ENCODE measurements around the gene SCNN1A.
A peak's percentile ranks its signal among the peaks of the same experiment; 100 is the strongest.

SCNN1A gene

DNA sequence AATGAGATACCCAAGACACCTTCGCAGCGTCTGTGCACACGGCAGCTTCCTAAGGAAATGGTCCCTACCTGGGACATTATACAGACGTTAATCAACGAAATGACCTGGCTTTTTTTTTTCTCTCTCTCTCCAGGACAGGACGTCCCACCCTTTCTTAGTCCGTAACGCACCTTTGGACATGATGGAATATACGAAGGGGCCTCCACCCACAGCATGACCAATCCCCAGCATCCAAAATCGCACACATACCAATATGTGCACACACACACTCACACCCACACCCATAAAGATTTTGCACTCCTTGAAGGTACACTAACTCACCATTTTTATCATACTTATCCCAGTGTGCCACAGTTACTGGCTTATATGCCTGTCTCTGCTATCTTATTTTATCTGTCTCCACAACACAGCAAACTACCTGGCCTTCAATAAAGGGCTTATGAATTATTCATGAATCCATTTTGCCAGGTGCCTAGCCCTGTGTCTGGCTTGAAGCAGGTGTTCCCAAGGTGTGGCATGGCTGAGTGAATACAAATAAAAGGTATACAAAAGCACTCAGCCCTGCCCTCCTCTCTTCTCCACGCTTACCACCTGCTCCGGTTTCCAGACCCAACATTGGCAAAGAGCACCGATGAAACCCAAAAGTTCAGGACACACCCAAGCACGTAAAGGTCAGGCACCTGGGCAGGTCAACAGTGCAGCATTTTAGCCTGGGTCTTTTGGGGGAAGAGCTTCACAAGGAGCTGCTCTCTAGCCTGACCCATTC, 2.2 kb downstream of the SCNN1A start:
- ATAC-seq = no peak

DNA sequence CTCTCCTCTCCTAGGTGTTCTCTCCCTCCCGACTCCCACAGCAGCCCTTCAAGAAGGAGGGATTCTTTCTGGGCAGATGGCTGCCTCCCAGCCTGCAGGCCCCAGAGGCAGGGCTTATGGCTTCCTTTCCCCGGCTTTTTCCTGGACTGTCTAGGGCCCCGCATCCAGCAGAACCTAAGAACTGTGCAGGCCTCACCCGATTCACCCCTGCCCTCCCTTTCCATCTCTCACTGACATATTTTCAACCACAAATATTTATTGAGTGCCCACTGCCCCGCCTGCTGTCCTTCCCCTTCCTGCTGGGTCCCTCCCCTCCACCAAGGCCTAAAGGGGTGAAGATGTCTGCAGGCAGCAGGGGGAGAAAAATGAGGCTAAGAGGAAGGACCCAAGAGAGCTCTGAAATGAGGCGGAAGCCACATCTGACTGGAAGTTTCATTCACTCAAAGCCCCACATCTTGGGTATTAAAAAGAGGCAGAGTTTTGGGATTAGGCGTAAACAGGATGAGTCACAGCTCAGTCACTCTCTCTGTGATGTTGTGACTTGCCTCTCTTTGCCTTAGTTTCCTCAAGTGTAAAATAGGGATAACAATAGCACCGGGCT, 2.9 kb downstream of the SCNN1A start:
- peak; percentile 83 for ATAC-seq
- TF ChIP-seq ZNF565 (CRISPR knock-in tag; conservative IDR thresholded peaks at IDR 0.05; ENCODE audit: low read depth) (no peak), ZC3H10 (CRISPR knock-in tag; IDR thresholded peaks at IDR 0.05) (no peak)

More for the DNA sequence above, 2.2 kb downstream of the SCNN1A start:
- TF ChIP-seq, protein P1, sequence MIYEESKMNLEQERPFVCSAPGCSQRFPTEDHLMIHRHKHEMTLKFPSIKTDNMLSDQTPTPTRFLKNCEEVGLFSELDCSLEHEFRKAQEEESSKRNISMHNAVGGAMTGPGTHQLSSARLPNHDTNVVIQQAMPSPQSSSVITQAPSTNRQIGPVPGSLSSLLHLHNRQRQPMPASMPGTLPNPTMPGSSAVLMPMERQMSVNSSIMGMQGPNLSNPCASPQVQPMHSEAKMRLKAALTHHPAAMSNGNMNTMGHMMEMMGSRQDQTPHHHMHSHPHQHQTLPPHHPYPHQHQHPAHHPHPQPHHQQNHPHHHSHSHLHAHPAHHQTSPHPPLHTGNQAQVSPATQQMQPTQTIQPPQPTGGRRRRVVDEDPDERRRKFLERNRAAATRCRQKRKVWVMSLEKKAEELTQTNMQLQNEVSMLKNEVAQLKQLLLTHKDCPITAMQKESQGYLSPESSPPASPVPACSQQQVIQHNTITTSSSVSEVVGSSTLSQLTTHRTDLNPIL (CRISPR knock-in tag; IDR thresholded peaks at IDR 0.05; ENCODE audit: low read depth) = no peak
- TF ChIP-seq, protein P2, sequence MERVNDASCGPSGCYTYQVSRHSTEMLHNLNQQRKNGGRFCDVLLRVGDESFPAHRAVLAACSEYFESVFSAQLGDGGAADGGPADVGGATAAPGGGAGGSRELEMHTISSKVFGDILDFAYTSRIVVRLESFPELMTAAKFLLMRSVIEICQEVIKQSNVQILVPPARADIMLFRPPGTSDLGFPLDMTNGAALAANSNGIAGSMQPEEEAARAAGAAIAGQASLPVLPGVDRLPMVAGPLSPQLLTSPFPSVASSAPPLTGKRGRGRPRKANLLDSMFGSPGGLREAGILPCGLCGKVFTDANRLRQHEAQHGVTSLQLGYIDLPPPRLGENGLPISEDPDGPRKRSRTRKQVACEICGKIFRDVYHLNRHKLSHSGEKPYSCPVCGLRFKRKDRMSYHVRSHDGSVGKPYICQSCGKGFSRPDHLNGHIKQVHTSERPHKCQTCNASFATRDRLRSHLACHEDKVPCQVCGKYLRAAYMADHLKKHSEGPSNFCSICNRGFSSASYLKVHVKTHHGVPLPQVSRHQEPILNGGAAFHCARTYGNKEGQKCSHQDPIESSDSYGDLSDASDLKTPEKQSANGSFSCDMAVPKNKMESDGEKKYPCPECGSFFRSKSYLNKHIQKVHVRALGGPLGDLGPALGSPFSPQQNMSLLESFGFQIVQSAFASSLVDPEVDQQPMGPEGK (CRISPR knock-in tag; IDR thresholded peaks at IDR 0.05; ENCODE audit: borderline replicate concordance) = no peak
- TF ChIP-seq ZFP3 (CRISPR knock-in tag; IDR thresholded peaks at IDR 0.05) (no peak), ZNF565 (CRISPR knock-in tag; conservative IDR thresholded peaks at IDR 0.05; ENCODE audit: low read depth) (no peak), PPARA (CRISPR knock-in tag; IDR thresholded peaks at IDR 0.05; ENCODE audit: borderline replicate concordance) (no peak), ISL1 (CRISPR knock-in tag; IDR thresholded peaks at IDR 0.05) (no peak), OSR1 (CRISPR knock-in tag; IDR thresholded peaks at IDR 0.05) (no peak), ARNTL (CRISPR knock-in tag; IDR thresholded peaks at IDR 0.05; ENCODE audit: borderline replicate concordance, low read depth) (no peak), ZC3H10 (CRISPR knock-in tag; IDR thresholded peaks at IDR 0.05) (no peak), TCF4 (CRISPR knock-in tag; IDR thresholded peaks at IDR 0.05; ENCODE audit: borderline replicate concordance) (no peak), ESRRG (CRISPR knock-in tag; IDR thresholded peaks at IDR 0.05) (no peak), GLIS3 (CRISPR knock-in tag; IDR thresholded peaks at IDR 0.05) (no peak), TOX (CRISPR knock-in tag; IDR thresholded peaks at IDR 0.05; ENCODE audit: borderline replicate concordance) (no peak), CSDC2 (CRISPR knock-in tag; IDR thresholded peaks at IDR 0.05) (no peak)
- TF ChIP-seq, protein P3, sequence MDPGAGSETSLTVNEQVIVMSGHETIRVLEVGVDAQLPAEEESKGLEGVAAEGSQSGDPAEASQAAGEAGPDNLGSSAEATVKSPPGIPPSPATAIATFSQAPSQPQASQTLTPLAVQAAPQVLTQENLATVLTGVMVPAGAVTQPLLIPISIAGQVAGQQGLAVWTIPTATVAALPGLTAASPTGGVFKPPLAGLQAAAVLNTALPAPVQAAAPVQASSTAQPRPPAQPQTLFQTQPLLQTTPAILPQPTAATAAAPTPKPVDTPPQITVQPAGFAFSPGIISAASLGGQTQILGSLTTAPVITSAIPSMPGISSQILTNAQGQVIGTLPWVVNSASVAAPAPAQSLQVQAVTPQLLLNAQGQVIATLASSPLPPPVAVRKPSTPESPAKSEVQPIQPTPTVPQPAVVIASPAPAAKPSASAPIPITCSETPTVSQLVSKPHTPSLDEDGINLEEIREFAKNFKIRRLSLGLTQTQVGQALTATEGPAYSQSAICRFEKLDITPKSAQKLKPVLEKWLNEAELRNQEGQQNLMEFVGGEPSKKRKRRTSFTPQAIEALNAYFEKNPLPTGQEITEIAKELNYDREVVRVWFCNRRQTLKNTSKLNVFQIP (CRISPR knock-in tag; IDR thresholded peaks at IDR 0.05; ENCODE audit: borderline replicate concordance, low read depth) = no peak
- TF ChIP-seq, protein P4, sequence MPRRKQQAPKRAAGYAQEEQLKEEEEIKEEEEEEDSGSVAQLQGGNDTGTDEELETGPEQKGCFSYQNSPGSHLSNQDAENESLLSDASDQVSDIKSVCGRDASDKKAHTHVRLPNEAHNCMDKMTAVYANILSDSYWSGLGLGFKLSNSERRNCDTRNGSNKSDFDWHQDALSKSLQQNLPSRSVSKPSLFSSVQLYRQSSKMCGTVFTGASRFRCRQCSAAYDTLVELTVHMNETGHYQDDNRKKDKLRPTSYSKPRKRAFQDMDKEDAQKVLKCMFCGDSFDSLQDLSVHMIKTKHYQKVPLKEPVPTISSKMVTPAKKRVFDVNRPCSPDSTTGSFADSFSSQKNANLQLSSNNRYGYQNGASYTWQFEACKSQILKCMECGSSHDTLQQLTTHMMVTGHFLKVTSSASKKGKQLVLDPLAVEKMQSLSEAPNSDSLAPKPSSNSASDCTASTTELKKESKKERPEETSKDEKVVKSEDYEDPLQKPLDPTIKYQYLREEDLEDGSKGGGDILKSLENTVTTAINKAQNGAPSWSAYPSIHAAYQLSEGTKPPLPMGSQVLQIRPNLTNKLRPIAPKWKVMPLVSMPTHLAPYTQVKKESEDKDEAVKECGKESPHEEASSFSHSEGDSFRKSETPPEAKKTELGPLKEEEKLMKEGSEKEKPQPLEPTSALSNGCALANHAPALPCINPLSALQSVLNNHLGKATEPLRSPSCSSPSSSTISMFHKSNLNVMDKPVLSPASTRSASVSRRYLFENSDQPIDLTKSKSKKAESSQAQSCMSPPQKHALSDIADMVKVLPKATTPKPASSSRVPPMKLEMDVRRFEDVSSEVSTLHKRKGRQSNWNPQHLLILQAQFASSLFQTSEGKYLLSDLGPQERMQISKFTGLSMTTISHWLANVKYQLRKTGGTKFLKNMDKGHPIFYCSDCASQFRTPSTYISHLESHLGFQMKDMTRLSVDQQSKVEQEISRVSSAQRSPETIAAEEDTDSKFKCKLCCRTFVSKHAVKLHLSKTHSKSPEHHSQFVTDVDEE (CRISPR knock-in tag; IDR thresholded peaks at IDR 0.05) = no peak

DNA sequence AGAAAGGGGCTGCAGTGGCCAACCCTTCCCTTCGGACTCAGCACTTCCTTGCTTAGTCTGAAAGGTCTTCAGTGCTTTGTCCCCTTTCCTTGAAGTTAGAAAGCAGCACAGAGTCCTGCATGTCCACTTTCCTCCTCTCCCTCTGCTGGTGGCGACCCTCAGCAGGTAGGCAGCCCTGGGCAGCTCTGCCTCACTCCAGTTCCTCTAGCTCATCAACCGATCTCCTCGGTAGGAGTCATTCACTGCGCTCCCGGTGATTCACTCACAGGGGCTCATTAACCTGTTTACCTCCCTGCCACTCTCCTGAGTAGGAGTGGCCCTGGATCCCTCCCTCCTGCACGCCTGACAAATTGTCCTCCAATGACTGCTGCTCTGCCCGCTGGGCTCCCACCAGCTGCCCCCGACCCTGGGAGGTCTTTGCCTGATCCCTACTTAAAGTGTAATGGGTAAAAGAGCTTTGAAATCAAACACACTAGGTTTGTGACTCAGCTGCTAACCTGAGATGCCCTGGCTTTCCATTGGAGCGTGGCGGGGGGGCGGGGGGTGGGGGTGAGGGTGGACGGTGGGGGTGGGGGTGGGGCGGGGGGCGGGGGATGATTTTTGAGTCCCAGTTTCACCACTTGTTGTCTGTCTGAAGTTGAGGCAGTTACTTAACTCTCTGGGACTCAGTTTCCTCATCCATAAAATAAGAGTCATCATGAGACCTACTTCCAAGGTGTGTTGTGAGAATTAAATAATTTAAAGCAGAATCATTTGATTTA, 4.2 kb downstream of the SCNN1A start:
- peak; percentile 61 for ATAC-seq
- TF ChIP-seq ZNF8 (CRISPR knock-in tag; IDR thresholded peaks at IDR 0.05) (no peak), ZC3H10 (CRISPR knock-in tag; IDR thresholded peaks at IDR 0.05) (no peak)

DNA sequence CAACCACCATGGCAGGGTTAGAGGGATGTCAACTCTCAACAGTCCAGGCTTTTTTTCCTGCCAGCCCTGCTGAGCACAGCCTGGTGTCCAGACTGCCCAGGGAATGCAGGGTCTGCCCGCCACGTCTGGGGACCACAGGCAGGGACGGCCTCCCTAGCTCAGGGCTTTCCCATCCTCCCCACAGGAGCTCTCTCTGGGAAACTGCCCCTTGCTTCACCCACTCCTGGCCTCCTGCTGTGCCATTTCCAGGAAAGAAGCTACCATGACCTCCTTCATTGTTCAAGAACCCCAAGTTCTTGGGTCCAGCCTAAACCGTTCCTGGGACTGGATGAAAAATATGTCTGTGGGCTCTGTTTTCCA, 4.8 kb downstream of the SCNN1A start:
- ATAC-seq = no peak
- TF ChIP-seq ESRRG (CRISPR knock-in tag; IDR thresholded peaks at IDR 0.05) (no peak), ZNF70 (CRISPR knock-in tag; IDR thresholded peaks at IDR 0.05) (no peak), PPARA (CRISPR knock-in tag; IDR thresholded peaks at IDR 0.05; ENCODE audit: borderline replicate concordance) (no peak), TOX (CRISPR knock-in tag; IDR thresholded peaks at IDR 0.05; ENCODE audit: borderline replicate concordance) (no peak), ISL1 (CRISPR knock-in tag; IDR thresholded peaks at IDR 0.05) (no peak)
- TF ChIP-seq, protein P5, sequence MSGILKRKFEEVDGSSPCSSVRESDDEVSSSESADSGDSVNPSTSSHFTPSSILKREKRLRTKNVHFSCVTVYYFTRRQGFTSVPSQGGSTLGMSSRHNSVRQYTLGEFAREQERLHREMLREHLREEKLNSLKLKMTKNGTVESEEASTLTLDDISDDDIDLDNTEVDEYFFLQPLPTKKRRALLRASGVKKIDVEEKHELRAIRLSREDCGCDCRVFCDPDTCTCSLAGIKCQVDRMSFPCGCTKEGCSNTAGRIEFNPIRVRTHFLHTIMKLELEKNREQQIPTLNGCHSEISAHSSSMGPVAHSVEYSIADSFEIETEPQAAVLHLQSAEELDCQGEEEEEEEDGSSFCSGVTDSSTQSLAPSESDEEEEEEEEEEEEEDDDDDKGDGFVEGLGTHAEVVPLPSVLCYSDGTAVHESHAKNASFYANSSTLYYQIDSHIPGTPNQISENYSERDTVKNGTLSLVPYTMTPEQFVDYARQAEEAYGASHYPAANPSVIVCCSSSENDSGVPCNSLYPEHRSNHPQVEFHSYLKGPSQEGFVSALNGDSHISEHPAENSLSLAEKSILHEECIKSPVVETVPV (CRISPR knock-in tag; IDR thresholded peaks at IDR 0.05) = no peak
